GF-D8 (cell line): Measurements from ENCODE around the gene SLC16A10.
A peak's percentile ranks its signal among the peaks of the same experiment; 100 is the strongest.
"Not testable (repeated sequence)": the region's sequence is repeated elsewhere in the genome, so short reads cannot be mapped to it uniquely, and the experiment has no call there.

Source experiments
- DNase-seq: peaks from one replicate; lab custom pipeline; 2025; lab: John Stamatoyannopoulos, UW

The SLC16A10 gene

GRCh38 chr6:111132669-111133068 is 45.4 kb downstream of the SLC16A10 start:
- DNase-seq: not testable (repeated sequence)

- DNase-seq: not testable (repeated sequence)
Observed at GRCh38 chr6:111134236-111134869, 47.0 kb downstream of the SLC16A10 start.

DNA sequence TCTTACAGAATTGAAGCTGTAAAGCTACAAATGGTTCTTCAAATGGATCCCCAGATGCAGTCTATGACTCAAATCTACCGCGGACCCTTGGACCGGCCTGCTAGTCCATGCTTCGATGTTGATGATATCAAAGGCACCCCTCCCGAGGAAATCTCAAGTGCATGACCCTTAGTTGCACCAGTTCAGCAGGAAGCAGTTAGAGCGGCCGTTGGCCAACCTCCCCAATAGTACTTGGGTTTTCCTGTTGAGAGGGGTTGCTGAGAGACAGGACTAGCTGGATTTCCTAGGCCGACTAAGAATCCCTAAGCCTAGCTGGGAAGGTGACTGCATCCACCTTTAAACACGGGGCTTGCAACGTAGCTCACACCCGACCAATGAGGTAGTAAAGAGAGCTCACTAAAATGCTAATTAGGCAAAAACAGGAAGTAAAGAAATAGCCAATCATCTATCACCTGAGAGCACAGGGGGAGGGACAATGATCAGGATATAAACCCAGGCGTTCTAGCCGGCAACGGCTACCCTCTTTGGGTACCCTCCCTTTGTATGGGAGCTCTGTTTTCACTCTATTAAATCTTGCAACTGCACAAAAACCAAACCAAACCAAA is 50.3 kb downstream of the SLC16A10 start:
- peak; percentile 86 for DNase-seq

- DNase-seq: no peak
Observed at GRCh38 chr6:111147440-111147839, 60.1 kb downstream of the SLC16A10 start.

DNA sequence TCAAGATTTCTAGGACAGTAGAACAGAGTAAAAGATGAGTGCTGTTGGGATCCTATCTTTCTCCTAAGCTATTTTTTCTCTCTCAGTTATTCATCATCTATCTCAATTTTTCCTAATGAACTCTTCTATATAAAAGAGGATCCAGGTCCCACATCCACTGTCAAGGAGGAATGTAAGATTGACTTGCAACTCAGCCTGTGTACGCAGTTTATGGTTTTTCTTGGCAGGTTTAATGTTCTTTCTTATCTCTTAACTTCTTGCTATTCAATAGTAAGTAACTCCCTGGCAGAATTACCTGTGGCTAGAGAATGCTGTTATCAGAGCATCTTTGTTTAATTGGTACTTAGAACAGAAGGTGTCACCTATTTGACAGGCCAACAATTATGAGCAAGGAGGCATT is 60.8 kb downstream of the SLC16A10 start:
- no peak for DNase-seq

- no peak for DNase-seq
Observed at GRCh38 chr6:111150577-111150976, 63.3 kb downstream of the SLC16A10 start.

DNA sequence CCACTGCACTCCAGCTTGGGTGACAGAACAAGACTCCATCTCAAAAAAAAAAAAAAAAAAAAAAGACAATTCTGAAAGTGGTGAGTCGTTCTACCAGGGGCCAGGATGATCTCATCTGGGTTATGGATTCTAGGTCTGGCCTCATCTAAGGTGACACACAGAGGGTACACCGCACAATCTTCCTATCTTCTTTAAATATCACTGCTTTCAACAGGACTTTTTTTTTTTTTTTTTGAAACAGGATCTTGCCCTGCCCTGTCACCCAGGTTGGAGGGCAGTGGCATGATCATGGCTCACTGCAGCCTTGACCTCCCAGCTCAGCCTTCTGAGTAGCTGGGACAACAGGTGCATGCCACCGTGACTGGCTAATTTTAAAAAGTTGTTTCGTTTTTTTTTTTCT is 67.7 kb downstream of the SLC16A10 start:
- no peak for DNase-seq

- DNase-seq: no peak
Observed at GRCh38 chr6:111157412-111157811, 70.1 kb downstream of the SLC16A10 start.

GRCh38 chr6:111159633-111160032 is 72.3 kb downstream of the SLC16A10 start:
- DNase-seq: no peak

GRCh38 chr6:111161650-111162049 is 74.3 kb downstream of the SLC16A10 start:
- DNase-seq: no peak

- no peak for DNase-seq
Observed at GRCh38 chr6:111162504-111162903, 75.2 kb downstream of the SLC16A10 start.

- DNase-seq: no peak
Observed at GRCh38 chr6:111171577-111172400, 84.5 kb downstream of the SLC16A10 start.

DNA sequence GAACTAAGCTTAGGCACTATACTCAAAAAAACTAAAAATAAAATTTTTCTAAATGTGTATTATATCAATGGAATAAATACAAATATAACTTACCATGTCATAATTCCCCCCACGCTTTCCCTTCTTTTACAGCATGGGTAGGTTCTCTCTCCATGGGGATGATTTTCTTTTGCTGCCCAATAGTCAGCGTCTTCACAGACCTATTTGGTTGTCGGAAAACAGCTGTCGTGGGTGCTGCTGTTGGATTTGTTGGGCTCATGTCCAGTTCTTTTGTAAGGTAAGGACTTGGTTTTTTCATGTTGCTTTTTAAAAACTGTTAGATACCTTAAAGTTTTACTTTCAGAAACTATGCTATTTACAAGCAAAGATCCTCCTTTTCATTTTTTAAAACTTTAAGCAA is 85.3 kb downstream of the SLC16A10 start:
- DNase-seq: no peak

GRCh38 chr6:111173341-111173740 is 86.0 kb downstream of the SLC16A10 start:
- DNase-seq: no peak

DNA sequence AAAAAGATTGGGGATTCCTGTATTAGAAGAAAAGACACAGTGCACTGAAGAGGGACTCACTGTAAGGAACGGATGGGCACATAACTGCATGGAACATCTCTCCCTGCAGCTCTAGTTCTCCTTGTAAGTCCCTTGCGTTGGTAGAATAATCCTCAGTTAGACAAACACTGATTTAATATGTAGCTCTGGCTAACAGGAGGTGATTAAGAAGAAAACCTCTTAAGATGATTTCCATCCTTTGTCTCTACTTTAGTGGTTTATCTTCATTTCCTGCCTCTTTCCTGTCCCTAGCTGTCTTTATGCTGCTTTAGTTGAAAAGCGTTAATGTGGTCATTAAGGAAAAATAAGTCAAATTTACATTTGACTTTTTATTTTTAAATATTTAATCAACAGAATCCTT is 86.6 kb downstream of the SLC16A10 start:
- no peak for DNase-seq

DNA sequence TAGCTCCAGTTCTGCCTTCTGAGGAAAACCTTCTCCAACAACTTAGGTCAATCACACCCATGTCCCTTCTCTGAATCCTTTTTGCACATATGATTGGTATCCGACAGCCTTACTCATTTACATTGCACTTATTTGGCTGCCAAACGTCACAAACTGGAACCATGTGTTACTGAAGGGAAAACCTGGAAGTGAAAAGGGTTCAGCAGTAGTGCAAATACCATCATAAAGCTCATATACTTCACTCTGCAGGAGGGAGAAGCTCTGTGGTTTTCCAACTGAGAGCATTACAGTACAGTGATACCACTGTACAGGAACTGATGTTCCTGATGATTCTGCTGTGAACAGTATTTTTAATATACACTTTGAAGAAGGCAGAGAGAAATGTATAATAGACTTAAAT is 87.8 kb downstream of the SLC16A10 start:
- DNase-seq: no peak

GRCh38 chr6:111176038-111176759 is 88.9 kb downstream of the SLC16A10 start:
- DNase-seq: no peak

DNA sequence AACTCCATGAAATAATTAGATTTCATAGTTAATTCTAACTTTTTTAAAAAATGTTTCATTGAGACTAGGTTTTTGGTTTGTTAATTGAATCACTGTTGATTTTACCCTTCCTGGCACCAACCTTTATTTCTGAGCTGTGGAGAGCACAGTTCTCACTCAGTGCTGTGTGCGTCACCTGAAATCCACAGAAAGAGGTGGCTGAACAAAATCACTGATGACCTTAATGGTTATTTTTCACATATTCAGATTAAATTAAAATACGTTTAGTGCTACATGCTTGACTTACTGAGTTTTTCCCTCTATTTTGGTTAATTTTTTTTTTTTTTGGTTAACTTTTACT is 89.4 kb downstream of the SLC16A10 start:
- no peak for DNase-seq

DNA sequence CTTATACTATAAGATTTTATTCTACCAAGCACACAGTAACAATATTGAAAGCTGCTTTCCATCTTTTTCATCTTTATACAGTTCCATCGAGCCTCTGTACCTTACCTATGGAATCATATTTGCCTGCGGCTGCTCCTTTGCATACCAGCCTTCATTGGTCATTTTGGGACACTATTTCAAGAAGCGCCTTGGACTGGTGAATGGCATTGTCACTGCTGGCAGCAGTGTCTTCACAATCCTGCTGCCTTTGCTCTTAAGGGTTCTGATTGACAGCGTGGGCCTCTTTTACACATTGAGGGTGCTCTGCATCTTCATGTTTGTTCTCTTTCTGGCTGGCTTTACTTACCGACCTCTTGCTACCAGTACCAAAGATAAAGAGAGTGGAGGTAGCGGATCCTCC is 89.8 kb downstream of the SLC16A10 start:
- DNase-seq: no peak

DNA sequence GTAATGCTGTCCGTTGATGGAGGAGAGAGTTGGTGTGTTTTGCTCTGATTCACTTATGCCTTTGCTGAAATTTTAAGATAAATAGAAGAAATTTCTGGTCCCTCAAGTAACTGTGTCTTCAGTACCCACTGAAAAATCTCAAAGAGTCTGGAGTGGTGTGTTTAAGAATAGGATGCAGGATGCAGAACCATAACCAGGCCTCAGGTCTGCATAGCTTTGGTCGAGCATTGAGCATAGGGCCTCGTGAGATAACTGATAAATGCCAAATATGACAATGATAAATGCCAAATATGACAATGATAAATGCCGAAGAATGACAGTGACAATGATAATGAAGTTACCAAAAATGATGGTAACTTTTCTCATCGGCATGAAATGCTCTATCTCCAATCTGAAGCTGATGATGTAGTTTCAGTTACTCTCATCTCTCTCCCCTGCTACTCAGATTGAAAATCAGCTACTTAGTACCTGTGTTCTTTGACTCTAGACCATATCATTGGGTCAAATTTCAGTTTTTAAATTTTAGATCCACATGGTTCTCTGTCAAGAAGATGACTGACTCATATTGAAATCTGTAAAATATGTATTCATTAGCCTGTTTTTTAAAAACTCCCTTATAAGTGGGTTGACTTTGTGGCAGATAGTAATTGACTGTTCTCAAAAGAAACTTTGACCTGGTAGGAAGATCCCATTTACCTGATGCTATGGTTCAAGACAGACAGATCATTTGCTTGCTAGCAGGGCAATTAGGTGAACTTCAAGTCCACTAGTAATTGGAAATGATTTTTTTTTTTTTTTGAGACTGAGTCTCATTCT is 96.6 kb downstream of the SLC16A10 start:
- no peak for DNase-seq

GRCh38 chr6:111184827-111185532 is 97.7 kb downstream of the SLC16A10 start:
- DNase-seq: no peak
